Esophagus squamous epithelium (tissue), 4 donors: ENCODE measurements around the gene HOXC10.

Experiments
- POLR2A ChIP-seq, 4 donors: fragments of 450-650 bp; IDR thresholded peaks; one replicate each; pipeline ENCODE4 v1.6.1; 2017; ENCODE audit warnings: antibody characterized with exemption in 4 of 4, mild to moderate bottlenecking in 4 of 4, moderate library complexity in 3 of 4
- TF ChIP-seq, protein P1 (sequence below), 6 experiments: fragments of 450-650 bp in 4 of 6; fragments of 200-600 bp in 2 of 6; sonication (generic) in 2 of 6; IDR thresholded peaks; one replicate each; pipeline ENCODE4 v1.5.1; 2016 to 2019; ENCODE audit warnings: antibody characterized with exemption in 6 of 6, mild to moderate bottlenecking in 4 of 6, moderate library complexity in 4 of 6

DNA sequence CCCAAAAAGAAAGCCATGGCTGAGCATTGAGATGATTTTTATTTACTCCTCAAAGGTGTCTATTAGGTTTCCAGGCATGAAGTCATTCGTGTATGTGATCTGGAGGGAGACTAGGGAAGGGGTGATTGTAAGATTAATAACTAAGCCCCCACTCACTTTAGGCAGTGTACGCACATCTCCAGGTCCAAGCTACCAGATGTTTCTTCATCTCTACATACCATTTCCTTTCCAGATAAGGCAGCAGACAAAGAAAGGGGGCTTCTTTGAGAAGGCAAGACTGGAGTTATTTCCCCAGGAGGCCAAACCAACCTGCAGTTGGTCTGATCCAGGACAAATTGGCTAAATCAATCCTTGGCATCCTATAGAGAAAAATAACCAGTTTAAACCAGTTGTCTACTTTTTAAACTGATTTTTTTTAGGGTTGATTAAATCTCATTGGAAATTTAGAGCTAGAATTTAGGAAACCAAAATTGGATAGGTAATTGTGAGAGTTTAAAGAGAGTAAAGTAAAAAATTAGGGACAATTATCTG lies 42.4 kb upstream of the HOXC10 start:
- TF ChIP-seq, protein P1, sequence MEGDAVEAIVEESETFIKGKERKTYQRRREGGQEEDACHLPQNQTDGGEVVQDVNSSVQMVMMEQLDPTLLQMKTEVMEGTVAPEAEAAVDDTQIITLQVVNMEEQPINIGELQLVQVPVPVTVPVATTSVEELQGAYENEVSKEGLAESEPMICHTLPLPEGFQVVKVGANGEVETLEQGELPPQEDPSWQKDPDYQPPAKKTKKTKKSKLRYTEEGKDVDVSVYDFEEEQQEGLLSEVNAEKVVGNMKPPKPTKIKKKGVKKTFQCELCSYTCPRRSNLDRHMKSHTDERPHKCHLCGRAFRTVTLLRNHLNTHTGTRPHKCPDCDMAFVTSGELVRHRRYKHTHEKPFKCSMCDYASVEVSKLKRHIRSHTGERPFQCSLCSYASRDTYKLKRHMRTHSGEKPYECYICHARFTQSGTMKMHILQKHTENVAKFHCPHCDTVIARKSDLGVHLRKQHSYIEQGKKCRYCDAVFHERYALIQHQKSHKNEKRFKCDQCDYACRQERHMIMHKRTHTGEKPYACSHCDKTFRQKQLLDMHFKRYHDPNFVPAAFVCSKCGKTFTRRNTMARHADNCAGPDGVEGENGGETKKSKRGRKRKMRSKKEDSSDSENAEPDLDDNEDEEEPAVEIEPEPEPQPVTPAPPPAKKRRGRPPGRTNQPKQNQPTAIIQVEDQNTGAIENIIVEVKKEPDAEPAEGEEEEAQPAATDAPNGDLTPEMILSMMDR (IDR thresholded peaks at IDR 0.05) = no peak
- no peak for TF ChIP-seq POLR2A (IDR thresholded peaks at IDR 0.05)
